ENCODE measurements around the gene NAA80.

DNA sequence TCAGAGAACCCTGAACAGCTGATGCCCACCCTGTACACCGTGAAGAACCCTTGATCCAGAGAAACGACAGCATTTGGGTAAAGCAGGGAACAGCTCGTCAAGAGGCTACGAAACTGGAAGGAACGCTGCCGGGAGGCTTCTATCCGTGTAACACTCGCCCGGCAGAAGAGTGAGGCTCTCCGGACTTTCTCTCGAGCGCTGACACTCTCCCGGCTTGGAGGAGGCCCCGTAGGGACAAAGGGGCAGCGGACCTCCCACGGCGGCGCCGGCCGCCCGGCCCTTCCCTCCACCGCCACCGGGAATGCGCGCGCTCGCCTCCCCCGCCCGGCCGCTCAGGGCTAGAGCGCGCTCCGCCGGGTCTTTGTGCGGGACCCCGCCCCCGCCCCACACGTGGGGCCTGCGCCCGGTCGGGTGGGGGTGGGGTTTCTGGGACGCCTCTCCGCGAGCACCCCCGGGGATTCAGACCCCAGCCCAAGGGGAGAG lies 21.7 kb upstream of the NAA80 start:
- TF ChIP-seq, protein P1, sequence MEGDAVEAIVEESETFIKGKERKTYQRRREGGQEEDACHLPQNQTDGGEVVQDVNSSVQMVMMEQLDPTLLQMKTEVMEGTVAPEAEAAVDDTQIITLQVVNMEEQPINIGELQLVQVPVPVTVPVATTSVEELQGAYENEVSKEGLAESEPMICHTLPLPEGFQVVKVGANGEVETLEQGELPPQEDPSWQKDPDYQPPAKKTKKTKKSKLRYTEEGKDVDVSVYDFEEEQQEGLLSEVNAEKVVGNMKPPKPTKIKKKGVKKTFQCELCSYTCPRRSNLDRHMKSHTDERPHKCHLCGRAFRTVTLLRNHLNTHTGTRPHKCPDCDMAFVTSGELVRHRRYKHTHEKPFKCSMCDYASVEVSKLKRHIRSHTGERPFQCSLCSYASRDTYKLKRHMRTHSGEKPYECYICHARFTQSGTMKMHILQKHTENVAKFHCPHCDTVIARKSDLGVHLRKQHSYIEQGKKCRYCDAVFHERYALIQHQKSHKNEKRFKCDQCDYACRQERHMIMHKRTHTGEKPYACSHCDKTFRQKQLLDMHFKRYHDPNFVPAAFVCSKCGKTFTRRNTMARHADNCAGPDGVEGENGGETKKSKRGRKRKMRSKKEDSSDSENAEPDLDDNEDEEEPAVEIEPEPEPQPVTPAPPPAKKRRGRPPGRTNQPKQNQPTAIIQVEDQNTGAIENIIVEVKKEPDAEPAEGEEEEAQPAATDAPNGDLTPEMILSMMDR (IDR thresholded peaks at IDR 0.05) = no peak
- TF ChIP-seq POLR2A (IDR thresholded peaks at IDR 0.05) (no peak), EP300 (IDR thresholded peaks at IDR 0.05) (no peak)
